Thoracic aorta (tissue), 2 donors: ENCODE data around the gene TMCC3. TPM values are rescaled to one million over a fixed set of nuclear protein-coding genes. Genes with fewer than 3 reads are reported as not detected.

Source experiments
- ATAC-seq: fragments of 150-250 bp; one replicate; pipeline ENCODE4 v1.8.0; 2017; ENCODE audit warnings: low read depth; ENCODE audit not compliant: insufficient number of reproducible peaks, low FRiP score
- DNase-seq: peaks from one replicate; pipeline ENCODE4 v3.0.0-alpha.2; 2020; ENCODE audit warnings: low spot score
- H3K27ac ChIP-seq, 2 donors: fragments of 200-600 bp; sonication (generic); 1 replicate in 1 of 2; 2 replicates in 1 of 2; pipeline ENCODE4 v1.5.1; 2016; ENCODE audit warnings: mild to moderate bottlenecking in 2 of 2, moderate library complexity in 2 of 2
- H3K27me3 ChIP-seq: fragments of 200-600 bp; sonication (generic); replicated peaks from 2 replicates; pipeline ENCODE4 v1.6.0; 2016; ENCODE audit warnings: mild to moderate bottlenecking; ENCODE audit not compliant: insufficient read depth
- H3K36me3 ChIP-seq: fragments of 200-600 bp; sonication (generic); one replicate; pipeline ENCODE4 v1.5.1; 2016
- H3K4me1 ChIP-seq, 2 donors: fragments of 200-600 bp; sonication (generic); 1 replicate in 1 of 2; 2 replicates in 1 of 2; pipeline versions ENCODE4 v1.5.1 to v1.6.0; 2016; ENCODE audit warnings: low read depth in 2 of 2, mild to moderate bottlenecking in 1 of 2; ENCODE audit not compliant: control insufficient read depth in 1 of 2
- H3K4me3 ChIP-seq: fragments of 200-600 bp; sonication (generic); 2 replicates; pipeline ENCODE4 v1.5.1; 2016; ENCODE audit warnings: mild to moderate bottlenecking
- H3K9me3 ChIP-seq: fragments of 200-600 bp; sonication (generic); 2 replicates; pipeline ENCODE4 v1.5.1; 2016
- total RNA-seq, 2 donors: library from RNA; depleted of rRNA; stranded (reverse); fragments of >200 nt; gene quantifications; one replicate each; pipeline versions ENCODE4 v1.1.0 to v1.2.3, GENCODE V29; 2016
- TF ChIP-seq, protein P1 (sequence below): fragments of 200-600 bp; sonication (generic); IDR thresholded peaks from one replicate; pipeline ENCODE4 v1.5.1; 2019; ENCODE audit warnings: antibody characterized with exemption

The TMCC3 gene
- total RNA-seq, 2 donors from 2014 or later = 6.9 to 12.4 TPM

DNA sequence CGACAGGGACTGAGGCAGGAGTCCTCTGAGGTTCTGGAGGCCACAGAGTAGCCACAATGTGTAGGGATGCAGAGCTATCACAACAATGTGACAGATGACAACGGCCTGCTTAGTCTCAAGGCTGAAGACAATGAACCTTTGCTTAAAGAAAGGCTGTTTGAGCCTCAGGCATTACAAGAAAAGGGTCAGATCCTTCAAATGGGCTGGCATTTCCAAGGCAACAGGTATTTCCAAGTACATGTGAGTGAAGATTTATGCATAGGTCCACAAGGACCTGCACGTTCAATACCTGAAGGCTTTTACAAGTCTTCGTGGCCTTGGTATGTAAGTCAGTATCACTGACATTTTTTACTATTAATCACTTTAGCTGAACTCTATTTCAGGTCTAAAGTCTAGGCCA, 62.0 kb downstream of the TMCC3 start:
- Histone ChIP-seq H3K27ac (no peak overlapping the region), H3K4me1 (peaks cover 0 to 13% of the 10 kb centered on the region in 2 donors), H3K9me3 (no peaks in the 10 kb centered on the region), H3K27me3 (no peaks in the 10 kb centered on the region), H3K36me3 (no peaks in the 10 kb centered on the region), H3K4me3 (no peak overlapping the region)
- TF ChIP-seq, protein P1, sequence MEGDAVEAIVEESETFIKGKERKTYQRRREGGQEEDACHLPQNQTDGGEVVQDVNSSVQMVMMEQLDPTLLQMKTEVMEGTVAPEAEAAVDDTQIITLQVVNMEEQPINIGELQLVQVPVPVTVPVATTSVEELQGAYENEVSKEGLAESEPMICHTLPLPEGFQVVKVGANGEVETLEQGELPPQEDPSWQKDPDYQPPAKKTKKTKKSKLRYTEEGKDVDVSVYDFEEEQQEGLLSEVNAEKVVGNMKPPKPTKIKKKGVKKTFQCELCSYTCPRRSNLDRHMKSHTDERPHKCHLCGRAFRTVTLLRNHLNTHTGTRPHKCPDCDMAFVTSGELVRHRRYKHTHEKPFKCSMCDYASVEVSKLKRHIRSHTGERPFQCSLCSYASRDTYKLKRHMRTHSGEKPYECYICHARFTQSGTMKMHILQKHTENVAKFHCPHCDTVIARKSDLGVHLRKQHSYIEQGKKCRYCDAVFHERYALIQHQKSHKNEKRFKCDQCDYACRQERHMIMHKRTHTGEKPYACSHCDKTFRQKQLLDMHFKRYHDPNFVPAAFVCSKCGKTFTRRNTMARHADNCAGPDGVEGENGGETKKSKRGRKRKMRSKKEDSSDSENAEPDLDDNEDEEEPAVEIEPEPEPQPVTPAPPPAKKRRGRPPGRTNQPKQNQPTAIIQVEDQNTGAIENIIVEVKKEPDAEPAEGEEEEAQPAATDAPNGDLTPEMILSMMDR = no peak
- no peak for DNase-seq
- no peak for ATAC-seq

DNA sequence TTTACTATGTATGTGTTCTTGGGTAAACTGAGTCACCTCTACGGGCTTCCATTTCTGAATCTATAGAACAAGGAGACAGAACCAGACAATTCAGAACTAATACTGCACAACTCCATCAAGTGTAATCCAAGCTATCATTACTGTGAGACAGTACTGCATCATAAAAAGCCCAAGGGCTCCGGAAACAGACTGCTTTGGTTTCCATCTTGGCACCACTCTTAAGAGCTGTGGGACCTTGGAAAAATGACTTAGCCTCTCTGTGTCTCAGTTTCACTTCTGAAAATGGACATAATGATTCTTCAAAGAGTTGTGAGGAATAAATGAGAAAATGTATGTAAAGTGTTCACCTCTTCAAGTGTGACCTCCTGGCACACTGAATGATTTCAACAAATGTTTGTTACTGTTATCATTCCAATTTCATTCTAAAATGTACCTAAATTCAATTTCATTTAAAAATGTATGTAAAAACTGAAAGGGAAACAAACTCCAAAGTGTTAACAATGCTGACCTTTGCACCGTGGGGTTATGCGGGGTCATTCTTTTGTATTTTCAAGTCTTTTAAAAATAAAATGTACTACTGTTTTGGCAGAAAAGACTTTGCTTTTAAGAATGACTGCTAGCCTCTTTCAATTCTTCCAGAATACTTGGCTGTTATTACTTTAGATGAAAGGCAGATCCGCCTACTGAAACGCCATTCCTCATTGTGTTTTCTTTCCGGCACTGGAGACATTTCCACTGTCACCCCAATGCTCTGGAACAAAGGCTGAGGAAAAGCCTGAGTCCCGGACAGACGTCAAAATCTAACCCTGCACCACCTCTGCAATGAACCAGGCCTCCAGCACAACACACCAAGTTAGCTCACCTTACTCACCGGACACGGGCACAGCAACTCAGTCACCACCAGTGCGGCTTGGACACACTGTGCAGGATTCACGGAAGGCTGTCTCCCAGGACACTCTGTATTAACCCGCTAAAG, 62.8 kb downstream of the TMCC3 start:
- H3K4me3 ChIP-seq = no peak overlapping the region
- H3K9me3 ChIP-seq = no peaks in the 10 kb centered on the region
- TF ChIP-seq, protein P1 = no peak
- H3K27me3 ChIP-seq = no peaks in the 10 kb centered on the region
- H3K27ac ChIP-seq = no peak overlapping the region
- peaks cover 0 to 13% of the 10 kb centered on the region in 2 donors for H3K4me1 ChIP-seq
- DNase-seq (no peak), ATAC-seq (no peak)
- H3K36me3 ChIP-seq = no peaks in the 10 kb centered on the region

DNA sequence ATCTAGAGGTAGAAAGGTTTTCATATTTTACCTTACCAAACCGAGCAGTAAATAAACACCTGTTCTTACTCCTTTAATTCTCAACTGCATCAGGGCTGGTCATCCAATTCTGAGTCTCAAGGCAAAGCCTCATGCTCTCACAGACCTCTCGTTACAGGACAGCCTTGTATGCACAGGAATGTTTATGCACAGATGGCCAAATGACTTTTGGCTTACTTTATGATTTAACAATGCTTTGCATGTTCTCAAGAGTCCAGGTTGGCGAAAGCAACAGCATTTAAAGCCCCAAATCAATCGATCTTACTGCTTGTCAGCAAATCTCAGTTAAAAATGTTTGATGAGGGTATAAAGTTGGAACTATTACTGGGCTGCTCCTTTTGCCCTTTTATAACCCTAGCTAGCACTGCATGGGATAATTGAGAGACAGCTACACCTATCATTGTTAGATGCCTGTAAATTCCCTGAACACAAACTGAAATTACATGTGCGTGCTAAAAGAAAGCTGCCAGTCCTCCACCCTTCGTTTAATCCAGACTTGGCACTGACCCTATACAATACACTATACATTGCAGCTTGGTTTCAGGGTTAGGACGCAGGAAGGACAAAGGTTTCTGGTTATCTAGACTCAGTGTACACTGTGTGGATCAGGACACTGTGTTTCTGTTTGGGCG, 63.6 kb downstream of the TMCC3 start:
- peaks cover 0 to 13% of the 10 kb centered on the region in 2 donors for H3K4me1 ChIP-seq
- H3K9me3 ChIP-seq = no peaks in the 10 kb centered on the region
- DNase-seq (no peak), ATAC-seq (no peak)
- H3K36me3 ChIP-seq = no peaks in the 10 kb centered on the region
- no peak overlapping the region for H3K27ac ChIP-seq
- H3K4me3 ChIP-seq = no peak overlapping the region
- TF ChIP-seq, protein P1 = no peak
- H3K27me3 ChIP-seq = no peaks in the 10 kb centered on the region

DNA sequence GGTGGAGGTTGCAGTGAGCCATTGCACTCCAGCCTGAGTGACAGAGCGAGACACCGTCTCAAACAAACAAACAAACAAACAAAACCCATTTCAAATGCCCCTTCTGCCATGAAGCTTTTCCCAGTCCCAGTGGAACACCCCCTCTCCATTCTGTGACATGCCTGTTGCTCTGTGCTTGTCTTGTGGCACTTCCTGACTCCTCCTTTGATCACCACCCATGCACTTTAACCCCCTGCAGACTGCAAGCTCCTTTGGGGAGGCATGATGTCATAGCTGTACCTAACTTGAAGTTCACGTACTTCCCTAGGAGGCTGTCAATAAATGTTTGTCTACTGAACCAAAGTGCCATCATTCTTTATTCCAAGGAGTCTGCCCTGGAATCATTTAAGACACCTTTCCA, 64.7 kb downstream of the TMCC3 start:
- H3K27ac ChIP-seq = no peak overlapping the region
- TF ChIP-seq, protein P1 = no peak
- no peaks in the 10 kb centered on the region for H3K27me3 ChIP-seq
- no peak overlapping the region for H3K4me3 ChIP-seq
- no peak for ATAC-seq
- H3K9me3 ChIP-seq = no peaks in the 10 kb centered on the region
- H3K36me3 ChIP-seq = no peaks in the 10 kb centered on the region
- peaks cover 0 to 13% of the 10 kb centered on the region in 2 donors for H3K4me1 ChIP-seq
- no peak for DNase-seq

DNA sequence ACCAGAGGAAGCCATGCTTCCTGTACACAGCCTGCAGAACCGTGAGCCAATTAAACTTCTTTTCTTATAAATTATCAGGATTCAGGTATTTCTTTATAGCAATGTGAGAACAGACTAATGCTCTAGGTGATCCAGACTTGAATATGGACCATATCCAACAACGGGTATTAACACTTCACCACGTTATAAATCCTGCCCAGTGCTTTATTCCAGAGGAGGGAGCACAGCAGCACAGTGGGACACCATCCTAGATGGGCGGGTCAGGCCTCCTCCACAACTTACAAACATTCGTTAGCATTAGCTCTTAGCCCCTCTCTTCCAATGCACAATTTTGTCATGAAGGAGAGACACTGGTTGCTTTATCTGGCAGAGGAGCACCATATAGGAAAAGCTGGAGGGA, 66.0 kb downstream of the TMCC3 start:
- Histone ChIP-seq H3K27ac (no peak overlapping the region), H3K4me1 (peaks cover 0 to 13% of the 10 kb centered on the region in 2 donors), H3K9me3 (no peaks in the 10 kb centered on the region), H3K36me3 (no peaks in the 10 kb centered on the region), H3K4me3 (no peak overlapping the region), H3K27me3 (no peaks in the 10 kb centered on the region)
- DNase-seq (no peak), ATAC-seq (no peak)
- TF ChIP-seq, protein P1 = no peak
